HG03354 (cell line): Measurements from ENCODE around the gene LTC4S.
A peak's percentile ranks its signal among the peaks of the same experiment; 100 is the strongest.

ENCODE experiments used
- ATAC-seq: cut with Tn5 transposase; IDR thresholded peaks from one replicate; pipeline ENCODE4 v1.9.1; 2021; ENCODE audit warnings: mild to moderate bottlenecking; ENCODE audit not compliant: unreplicated experiment, poor library complexity, severe bottlenecking

Gene LTC4S

DNA sequence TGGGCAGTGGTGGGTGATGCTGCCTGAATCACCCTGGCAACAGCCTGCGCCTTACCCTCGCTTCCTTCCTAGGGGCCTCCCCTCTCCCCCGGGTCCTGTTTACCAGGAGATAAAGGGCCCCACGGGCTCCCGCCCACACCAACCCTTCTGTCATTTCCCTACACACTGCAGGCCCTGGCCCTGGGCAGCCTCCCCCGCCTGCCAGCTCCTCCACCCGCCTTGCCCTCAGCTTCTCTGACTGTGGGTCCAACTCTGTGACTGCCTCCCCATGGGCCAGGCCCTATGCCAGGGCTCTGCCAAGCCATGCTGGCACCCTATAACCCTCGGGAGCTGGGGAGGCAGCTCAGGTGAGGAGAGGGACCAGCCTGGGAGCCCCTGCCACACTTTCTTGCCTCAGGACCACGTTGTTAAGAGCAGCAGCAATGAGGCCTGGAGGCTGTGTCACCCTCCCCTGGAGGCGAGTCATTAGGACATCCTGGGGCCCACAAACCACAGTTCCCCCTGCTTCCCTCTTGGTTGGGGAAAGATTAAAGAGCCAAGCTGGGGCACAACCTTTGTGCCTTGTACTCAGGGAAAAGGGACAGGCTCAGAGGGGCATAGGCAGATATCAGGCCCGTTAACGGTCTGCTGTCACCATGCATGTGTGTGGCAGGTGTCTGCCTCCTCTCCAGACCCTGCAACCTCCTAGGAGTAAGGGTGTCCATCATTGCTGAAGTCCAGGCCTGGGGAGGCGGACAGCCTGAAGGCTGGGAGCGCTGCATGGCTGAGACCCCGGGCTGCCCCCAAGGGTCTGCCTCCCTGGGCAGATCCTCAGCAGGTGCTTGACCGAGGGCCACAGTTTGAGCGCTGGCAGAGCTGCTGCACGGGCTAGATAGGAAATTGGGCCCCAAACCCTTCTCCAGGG lies 10.1 kb downstream of the LTC4S start:
- ATAC-seq = no peak

GRCh38 chr5:179804555-179804947 lies 10.8 kb downstream of the LTC4S start:
- ATAC-seq = no peak

DNA sequence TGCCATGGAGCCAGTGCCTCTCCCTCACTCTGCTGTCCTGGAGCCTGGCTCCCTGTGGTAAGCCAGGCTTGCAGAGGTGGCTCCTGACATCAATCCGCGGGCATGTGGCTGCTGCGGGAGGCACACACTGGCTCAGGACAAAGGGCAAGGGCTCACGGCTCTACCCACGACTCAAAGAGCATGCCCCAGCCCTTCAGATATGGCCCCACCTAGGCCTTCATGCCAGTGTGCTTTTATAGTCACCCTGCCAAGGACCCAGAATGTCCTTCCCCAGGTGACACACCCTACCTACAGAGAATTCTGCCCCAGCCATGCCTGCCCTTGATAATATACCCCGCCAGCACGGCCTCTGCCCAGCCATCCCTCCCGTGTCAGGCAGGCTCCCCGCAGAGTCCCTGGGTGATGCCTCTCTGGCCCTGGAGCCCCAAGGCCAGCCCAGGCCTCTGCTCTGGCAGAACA lies 11.3 kb downstream of the LTC4S start:
- ATAC-seq = no peak

- peak; percentile 26 for ATAC-seq
Measured at GRCh38 chr5:179805529-179806249, 11.9 kb downstream of the LTC4S start.

GRCh38 chr5:179806250-179807048 lies 12.7 kb downstream of the LTC4S start, which contains the start of gene MGAT4B:
Gene MGAT4B (minus strand): TSS chr5:179806866. CDS start chr5:179806583, 283 bp downstream.
- peak; percentile 71 for ATAC-seq

GRCh38 chr5:179812135-179812825 lies 18.5 kb downstream of the LTC4S start:
- no peak for ATAC-seq

GRCh38 chr5:179812997-179813607 lies 19.3 kb downstream of the LTC4S start:
- no peak for ATAC-seq

- no peak for ATAC-seq
Measured at GRCh38 chr5:179814090-179814489, 20.3 kb downstream of the LTC4S start.

GRCh38 chr5:179815491-179816249 lies 21.9 kb downstream of the LTC4S start:
- ATAC-seq = no peak

DNA sequence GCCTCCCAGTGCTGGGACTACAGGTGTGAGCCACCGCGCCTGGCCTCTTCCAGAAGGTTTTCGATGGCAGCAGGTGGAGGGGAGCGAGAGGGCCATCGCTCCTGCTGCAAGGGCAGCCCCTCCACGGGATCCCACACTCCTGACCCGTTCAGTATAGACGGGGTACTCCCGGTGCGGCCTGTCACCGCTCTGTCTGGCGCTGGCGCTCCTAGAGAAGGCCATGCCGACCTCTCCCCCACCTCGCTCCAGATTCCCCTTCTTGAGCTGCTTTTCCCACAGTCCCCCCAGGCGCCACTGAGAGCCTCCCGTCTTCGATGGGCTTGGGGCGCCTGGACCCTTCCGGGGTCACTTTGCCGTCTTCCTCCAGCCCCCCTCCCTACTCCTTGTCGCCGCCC lies 22.6 kb downstream of the LTC4S start:
- ATAC-seq = no peak

- ATAC-seq = no peak
Measured at GRCh38 chr5:179816796-179817469, 23.1 kb downstream of the LTC4S start.

- no peak for ATAC-seq
Measured at GRCh38 chr5:179817470-179817840, 23.7 kb downstream of the LTC4S start.

DNA sequence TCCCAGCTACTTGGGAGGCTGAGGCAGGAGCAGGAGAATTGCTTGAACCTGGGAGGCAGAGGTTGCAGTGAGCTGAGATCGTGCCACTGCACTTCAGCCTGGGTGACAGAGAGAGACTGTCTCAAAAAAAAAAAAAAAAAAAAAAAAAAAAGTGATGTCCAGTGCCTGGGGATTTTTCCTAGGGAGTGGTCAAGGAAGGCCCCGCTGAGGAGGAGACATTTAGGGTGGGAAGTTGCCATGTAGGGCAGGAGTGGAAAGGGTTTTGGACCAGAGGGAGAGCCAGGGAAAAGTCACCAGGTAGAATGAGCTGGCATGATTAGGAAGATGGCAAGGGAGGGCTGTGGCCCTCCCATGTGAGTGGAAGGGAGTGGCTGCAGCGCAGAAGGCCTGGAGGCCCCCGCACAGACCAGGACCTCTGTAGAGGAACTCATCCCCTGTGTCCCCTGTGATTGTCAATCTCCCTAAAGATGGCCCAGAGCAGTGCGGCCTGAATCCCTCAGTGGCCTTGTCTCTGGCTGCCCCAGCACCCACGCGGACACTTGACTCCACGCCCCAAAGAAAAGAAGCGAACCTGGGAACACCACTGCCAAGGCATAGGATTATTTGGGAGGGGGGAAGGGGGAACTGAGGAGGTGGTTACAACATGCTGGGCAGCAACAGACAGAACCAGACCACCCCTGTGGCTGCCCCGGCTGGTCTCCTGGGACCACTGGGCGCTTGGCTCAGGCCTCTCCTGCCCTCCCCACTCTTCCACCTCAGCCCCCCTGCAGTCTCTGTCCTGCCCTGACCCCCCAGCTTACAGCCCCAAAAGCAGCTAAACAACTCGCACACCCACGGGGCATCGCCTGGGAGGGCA lies 24.3 kb downstream of the LTC4S start:
- no peak for ATAC-seq

DNA sequence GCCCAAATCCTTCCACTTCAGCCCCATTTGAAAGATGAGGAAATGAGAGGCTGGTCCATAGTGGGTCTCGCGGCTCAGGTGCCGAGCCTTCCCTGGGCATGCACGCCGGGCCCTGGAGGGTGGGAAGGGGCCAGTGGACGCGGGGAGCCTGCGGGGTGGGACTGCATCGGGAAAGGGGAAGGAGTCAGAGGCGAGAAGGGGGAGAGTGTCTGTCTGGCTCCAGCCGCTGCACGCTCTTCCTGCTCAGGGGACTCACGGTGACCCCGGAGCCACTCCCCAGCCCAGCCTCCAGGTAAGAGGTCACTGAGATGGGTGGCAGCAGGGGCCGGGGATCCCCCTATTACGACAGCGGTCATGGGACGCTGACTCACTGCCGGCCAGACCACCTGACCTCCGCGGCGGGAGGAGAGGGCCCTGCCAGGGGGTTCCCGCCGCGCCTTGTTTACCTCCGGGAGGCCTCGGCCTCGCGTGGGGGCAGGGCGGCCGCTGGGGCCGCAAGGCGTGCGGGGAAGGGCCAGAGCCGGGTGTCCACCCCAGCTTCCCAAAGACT lies 25.0 kb downstream of the LTC4S start:
- ATAC-seq = peak; percentile 66

GRCh38 chr5:179819296-179820126 lies 25.7 kb downstream of the LTC4S start:
- peak; percentile 21 for ATAC-seq

GRCh38 chr5:179820127-179820482 lies 26.3 kb downstream of the LTC4S start:
- no peak for ATAC-seq
